HG02642 (cell line): ENCODE data around the gene ARHGEF10L.

Experiments used
- ATAC-seq: cut with Tn5 transposase; IDR thresholded peaks from one replicate; pipeline ENCODE4 v1.9.1; 2021; ENCODE audit warnings: mild to moderate bottlenecking; ENCODE audit not compliant: unreplicated experiment, poor library complexity

Gene ARHGEF10L

DNA sequence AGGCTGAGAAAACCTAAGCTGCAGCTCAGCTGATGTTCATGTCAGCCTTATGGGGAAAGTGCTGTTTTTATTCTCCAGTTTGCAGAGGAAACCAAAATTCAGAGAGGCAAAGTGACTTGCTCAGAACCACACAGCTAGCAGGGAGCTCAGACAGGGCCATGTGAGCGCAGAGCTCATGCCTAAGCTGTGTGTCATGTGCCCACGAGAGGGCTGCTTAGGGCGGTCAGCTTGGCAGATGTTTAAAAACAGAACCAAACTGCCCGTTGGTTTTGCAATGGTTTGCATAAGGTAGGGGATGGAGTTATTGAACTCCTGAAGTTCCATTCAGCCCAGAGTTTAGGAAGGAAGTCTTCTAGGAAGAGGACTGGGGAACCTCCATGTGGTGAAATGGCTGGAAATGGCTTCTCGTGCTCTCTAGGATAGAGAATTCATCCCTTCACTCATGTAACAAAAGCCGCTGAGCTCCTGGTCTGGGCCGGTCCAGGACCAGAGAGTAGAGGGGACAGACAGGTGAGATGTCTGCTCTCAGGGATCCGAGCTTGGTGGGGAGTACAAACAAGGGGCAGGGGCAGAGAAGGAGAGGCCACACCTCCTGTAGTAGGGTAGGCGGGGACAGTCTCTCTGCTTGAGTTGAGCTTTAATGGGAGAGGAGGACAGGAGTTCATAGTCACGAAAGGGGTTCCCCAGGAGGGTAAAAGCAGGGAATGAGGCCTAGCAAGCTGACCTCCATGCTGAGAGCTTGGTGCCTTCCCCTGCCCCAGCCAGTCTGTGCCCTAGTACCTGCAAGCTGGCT lies 46.9 kb downstream of the ARHGEF10L start:
- ATAC-seq, result no peak

DNA sequence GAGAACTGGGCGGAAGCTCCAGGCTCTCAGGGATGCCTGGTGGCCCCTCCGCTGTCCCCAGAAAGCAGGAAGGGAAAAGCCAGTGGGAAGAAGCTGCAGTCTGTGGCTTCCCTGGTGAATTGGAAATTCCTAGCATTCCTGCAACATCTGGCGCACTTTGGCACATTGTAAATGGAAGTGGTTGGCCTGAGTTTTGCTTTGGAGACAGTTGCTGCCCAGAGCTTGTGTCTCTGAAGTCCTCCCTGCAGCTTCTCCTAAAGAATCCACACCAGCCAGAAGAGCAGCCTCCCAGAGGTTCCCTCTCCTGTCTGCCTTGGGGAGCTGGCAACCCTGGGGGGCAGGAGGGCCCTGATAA lies 48.2 kb downstream of the ARHGEF10L start:
- ATAC-seq, result no peak

- ATAC-seq, result no peak
Observed at GRCh38 chr1:17588048-17588871, 48.8 kb downstream of the ARHGEF10L start.

DNA sequence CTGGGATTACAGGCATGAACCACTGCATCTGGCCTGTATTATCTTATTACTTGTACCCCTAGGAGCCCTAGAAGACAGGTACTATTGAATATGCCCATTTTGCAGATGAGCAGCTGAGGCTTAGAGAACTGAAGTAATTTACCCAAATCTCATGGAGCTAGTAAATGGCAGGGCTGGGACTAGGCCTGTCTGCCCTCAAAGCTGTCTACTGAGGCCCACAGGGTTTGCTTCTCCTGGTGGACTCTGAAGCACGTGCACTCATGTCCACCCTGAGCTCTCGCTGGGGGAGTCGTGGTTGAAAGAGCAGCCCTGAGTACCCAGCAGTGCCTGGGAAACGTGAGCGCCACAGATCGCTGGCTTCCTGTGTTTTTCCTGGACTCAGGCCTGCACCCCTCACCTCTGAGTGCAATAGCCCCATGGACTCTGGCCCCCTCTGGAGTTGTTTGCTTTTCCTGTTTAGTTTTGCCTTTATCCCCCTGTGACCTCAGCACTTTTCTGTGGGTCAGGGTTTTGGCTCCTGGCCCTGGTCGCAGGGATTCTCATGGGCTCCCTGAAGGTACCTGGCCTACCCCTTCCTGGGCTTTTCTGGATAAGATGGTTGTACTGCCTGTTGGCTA lies 52.4 kb downstream of the ARHGEF10L start:
- ATAC-seq, result no peak

GRCh38 chr1:17594026-17594425 lies 54.5 kb downstream of the ARHGEF10L start:
- ATAC-seq, result no peak

DNA sequence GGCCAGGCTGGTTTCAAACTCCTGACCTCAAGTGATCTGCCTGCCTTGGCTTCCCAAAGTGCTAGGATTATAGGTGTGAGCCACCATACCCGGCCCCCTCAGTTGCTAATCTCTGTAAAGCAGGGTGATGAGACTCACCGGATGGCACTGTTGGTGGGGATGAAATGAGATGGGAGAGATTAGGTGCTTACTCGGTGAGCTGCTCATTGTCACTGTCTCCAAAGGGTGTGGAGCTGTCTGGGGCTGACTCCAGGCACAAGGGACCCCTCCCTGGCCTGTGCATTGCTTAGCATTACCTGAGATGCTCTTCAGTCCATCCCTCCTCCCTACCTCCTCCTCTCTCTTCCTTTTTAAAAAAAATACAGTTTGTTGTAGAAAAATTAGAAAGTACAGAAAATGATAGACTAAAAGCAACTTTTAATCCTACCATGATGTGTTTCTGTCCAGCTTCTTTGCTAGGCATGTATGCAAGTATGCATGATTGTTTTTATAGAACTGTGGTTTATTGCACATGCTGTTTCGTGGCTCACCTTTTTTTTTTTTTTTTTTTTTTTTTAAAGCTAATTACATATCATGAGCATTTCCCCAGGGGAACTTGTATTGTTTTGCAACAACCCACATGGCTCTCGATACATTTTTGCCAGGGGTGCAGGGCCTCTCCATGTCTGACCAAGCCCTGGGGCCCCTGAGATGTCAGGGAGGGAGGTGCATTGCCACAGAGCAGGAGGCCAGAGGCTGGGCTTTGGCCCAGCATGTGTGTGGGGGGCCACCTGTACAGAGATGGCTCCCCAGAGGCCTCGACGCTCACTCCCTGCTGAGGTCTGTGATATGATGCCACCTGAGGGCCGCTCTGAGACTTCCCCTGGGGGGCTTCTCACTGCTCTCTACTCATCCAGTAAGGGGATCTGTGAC lies 55.4 kb downstream of the ARHGEF10L start:
- ATAC-seq, result no peak

DNA sequence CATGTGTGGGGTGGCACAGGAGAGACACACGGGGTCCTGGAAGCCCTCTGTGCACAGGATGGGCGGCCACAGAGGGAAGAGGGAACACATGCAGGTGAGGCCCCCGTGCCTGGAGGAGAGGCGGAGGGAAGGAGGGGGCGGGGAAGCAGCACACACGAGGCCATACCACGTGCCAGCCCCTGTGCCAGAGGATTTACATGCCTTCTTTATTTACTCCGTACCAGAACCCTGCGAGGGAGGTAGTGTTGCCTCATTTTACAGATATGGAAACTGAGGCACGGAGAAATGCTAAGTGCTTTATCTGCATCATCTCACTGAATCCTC lies 56.1 kb downstream of the ARHGEF10L start:
- ATAC-seq, result no peak

- no peak for ATAC-seq
Observed at GRCh38 chr1:17596186-17596585, 56.7 kb downstream of the ARHGEF10L start.

GRCh38 chr1:17596651-17597509 lies 57.4 kb downstream of the ARHGEF10L start:
- no peak for ATAC-seq

- no peak for ATAC-seq
Observed at GRCh38 chr1:17597651-17598050, 58.2 kb downstream of the ARHGEF10L start.

DNA sequence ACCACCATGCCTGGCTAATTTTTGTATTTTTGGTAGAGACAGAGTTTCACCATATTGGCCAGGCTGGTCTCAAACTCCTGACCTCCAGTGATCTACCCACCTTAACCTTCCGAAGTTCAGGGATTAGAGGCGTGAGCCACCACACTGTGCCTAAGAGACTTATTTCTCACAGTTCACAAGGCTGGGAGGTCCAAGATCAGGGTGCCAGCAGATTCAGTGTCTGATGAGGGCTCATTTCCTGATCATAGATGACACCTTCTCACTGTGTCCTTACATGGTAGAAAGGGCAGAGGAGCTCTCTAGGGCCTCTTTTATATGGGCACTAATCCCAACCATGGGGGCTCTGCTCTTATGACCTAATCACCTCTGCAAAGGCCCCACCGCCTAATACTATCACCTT lies 58.8 kb downstream of the ARHGEF10L start:
- no peak for ATAC-seq

- ATAC-seq, result no peak
Observed at GRCh38 chr1:17599291-17599953, 59.9 kb downstream of the ARHGEF10L start.

- ATAC-seq, result no peak
Observed at GRCh38 chr1:17599954-17600300, 60.4 kb downstream of the ARHGEF10L start.

GRCh38 chr1:17600321-17600720 lies 60.8 kb downstream of the ARHGEF10L start:
- ATAC-seq, result no peak

DNA sequence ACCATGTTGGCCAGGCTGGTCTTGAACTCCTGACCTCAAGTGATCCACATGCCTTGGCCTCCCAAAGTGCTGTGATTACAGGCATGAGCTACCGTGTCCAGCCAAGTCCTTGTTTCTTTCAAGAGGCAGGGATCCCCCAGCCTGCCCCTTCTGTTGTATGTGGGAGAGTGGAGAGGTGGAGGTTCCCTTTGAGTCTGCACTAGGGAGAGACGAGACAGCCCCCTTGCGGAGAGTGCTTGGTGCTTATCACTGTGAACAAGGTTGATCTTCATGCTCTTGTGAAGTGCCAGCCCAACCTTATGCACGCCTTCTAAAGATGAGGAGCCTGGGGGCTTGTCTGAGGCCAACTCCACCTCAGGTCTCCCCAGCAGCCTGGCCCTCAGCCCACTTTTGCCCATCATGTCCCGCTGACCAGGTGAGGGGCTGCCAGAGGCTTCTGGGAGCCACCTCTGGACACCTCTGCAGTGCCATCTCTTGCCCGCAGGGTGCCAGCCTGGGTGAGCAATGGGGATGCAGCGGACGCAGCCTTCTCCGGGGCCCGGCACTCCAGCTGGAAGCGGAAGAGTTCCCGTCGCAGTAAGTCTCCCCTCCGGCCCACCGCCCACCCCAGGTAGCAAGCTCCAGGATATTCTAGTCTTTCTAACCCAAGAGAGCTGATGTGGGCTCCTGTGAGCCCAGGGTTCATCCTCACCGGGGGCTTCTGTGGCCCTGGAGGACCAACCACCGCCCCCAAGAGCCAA lies 62.3 kb downstream of the ARHGEF10L start:
- no peak for ATAC-seq

GRCh38 chr1:17603091-17603841 lies 63.8 kb downstream of the ARHGEF10L start:
- ATAC-seq, result no peak

GRCh38 chr1:17605582-17606344 lies 66.3 kb downstream of the ARHGEF10L start:
- ATAC-seq, result no peak
